Stimulated activated CD4-positive, alpha-beta T cell treated with anti-CD3 and anti-CD28 coated beads, Interleukin-2, amount 100 ng/mL, for 4 hours (primary cell): ENCODE data around the gene BACH1.
"Not testable (repeated sequence)": the region's sequence is repeated elsewhere in the genome, so short reads cannot be mapped to it uniquely, and the experiment has no call there.

Source experiments
- DNase-seq: peaks from one replicate; pipeline ENCODE4 v3.0.0-alpha.2; 2020; ENCODE audit warnings: low read depth

BACH1 gene

GRCh38 chr21:29346771-29347170 lies 48.0 kb downstream of the BACH1 start:
- DNase-seq: no peak

GRCh38 chr21:29347274-29347681 lies 48.6 kb downstream of the BACH1 start:
- no peak for DNase-seq

GRCh38 chr21:29349702-29350101 lies 51.0 kb downstream of the BACH1 start:
- no peak for DNase-seq

GRCh38 chr21:29350246-29350779 lies 51.6 kb downstream of the BACH1 start:
- DNase-seq: no peak

GRCh38 chr21:29351691-29352090 lies 53.0 kb downstream of the BACH1 start:
- no peak for DNase-seq

- not testable (repeated sequence) for DNase-seq
Observed at GRCh38 chr21:29355043-29355710, 56.5 kb downstream of the BACH1 start.

- not testable (repeated sequence) for DNase-seq
Observed at GRCh38 chr21:29356291-29356690, 57.6 kb downstream of the BACH1 start.

GRCh38 chr21:29356810-29357209 lies 58.1 kb downstream of the BACH1 start:
- not testable (repeated sequence) for DNase-seq

GRCh38 chr21:29359718-29360117 lies 61.0 kb downstream of the BACH1 start:
- DNase-seq: no peak

GRCh38 chr21:29360799-29361765 lies 62.4 kb downstream of the BACH1 start:
- no peak for DNase-seq

- no peak for DNase-seq
Observed at GRCh38 chr21:29362758-29363157, 64.0 kb downstream of the BACH1 start.

GRCh38 chr21:29365661-29366265 lies 67.0 kb downstream of the BACH1 start:
- DNase-seq: no peak

- DNase-seq: no peak
Observed at GRCh38 chr21:29366532-29366931, 67.8 kb downstream of the BACH1 start.

- no peak for DNase-seq
Observed at GRCh38 chr21:29367335-29367734, 68.6 kb downstream of the BACH1 start.

GRCh38 chr21:29368906-29369305 lies 70.2 kb downstream of the BACH1 start:
- no peak for DNase-seq

- DNase-seq: peak; percentile 9
Observed at GRCh38 chr21:29371464-29371863, 72.7 kb downstream of the BACH1 start.

- peak; percentile 41 for DNase-seq
Observed at GRCh38 chr21:29372063-29372802, 73.5 kb downstream of the BACH1 start.

- DNase-seq: no peak
Observed at GRCh38 chr21:29374481-29374880, 75.8 kb downstream of the BACH1 start.

GRCh38 chr21:29376556-29376955 lies 77.8 kb downstream of the BACH1 start:
- peak; percentile 31 for DNase-seq

- DNase-seq: no peak
Observed at GRCh38 chr21:29377266-29377665, 78.5 kb downstream of the BACH1 start.

- no peak for DNase-seq
Observed at GRCh38 chr21:29378832-29379231, 80.1 kb downstream of the BACH1 start.
